Right atrium auricular region (tissue), 2 donors: ENCODE results near the gene BIRC5. TPM values are rescaled to one million over a fixed set of nuclear protein-coding genes. Genes with fewer than 3 reads are reported as not detected.
"Not testable (repeated sequence)": the region's sequence is repeated elsewhere in the genome, so short reads cannot be mapped to it uniquely, and the experiment has no call there.

Experiments used
- DNase-seq: peaks from one replicate; pipeline ENCODE4 v3.0.0-alpha.2; 2019; ENCODE audit warnings: low spot score
- H3K27ac ChIP-seq, 2 donors: fragments of 200-600 bp; sonication (generic); 1 replicate in 1 of 2; 2 replicates in 1 of 2; pipeline ENCODE4 v1.5.1; 2016 to 2019
- H3K27me3 ChIP-seq, 2 donors: fragments of 200-600 bp; sonication (generic); one replicate each; pipeline versions ENCODE4 v1.5.1 to v1.6.0; 2017 to 2019
- H3K36me3 ChIP-seq: fragments of 200-600 bp; sonication (generic); one replicate; pipeline ENCODE4 v1.5.1; 2016
- H3K4me1 ChIP-seq, 2 donors: fragments of 200-600 bp; sonication (generic); one replicate each; pipeline versions ENCODE4 v1.5.1 to v1.6.0; 2017 to 2019
- H3K4me3 ChIP-seq, 2 donors: fragments of 200-600 bp; sonication (generic); 1 replicate in 1 of 2; 2 replicates in 1 of 2; pipeline ENCODE4 v1.5.1; 2017 to 2019; ENCODE audit warnings: mild to moderate bottlenecking in 1 of 2, moderate library complexity in 1 of 2
- H3K9me3 ChIP-seq, 2 donors: fragments of 200-600 bp; sonication (generic); one replicate each; pipeline ENCODE4 v1.5.1; 2019
- total RNA-seq, 2 donors: library from RNA; depleted of rRNA; stranded (reverse); fragments of >200 nt; gene quantifications; one replicate each; pipeline ENCODE4 v1.1.0, GENCODE V29; 2016
- TF ChIP-seq, protein P1 (sequence below), 2 donors: fragments of 200-600 bp; sonication (generic); IDR thresholded peaks; one replicate each; pipeline ENCODE4 v1.5.1; 2019; ENCODE audit warnings: antibody characterized with exemption in 2 of 2

BIRC5 gene
- total RNA-seq, 2 donors from 2014 or later: 3.7 TPM; not detected in 1

DNA sequence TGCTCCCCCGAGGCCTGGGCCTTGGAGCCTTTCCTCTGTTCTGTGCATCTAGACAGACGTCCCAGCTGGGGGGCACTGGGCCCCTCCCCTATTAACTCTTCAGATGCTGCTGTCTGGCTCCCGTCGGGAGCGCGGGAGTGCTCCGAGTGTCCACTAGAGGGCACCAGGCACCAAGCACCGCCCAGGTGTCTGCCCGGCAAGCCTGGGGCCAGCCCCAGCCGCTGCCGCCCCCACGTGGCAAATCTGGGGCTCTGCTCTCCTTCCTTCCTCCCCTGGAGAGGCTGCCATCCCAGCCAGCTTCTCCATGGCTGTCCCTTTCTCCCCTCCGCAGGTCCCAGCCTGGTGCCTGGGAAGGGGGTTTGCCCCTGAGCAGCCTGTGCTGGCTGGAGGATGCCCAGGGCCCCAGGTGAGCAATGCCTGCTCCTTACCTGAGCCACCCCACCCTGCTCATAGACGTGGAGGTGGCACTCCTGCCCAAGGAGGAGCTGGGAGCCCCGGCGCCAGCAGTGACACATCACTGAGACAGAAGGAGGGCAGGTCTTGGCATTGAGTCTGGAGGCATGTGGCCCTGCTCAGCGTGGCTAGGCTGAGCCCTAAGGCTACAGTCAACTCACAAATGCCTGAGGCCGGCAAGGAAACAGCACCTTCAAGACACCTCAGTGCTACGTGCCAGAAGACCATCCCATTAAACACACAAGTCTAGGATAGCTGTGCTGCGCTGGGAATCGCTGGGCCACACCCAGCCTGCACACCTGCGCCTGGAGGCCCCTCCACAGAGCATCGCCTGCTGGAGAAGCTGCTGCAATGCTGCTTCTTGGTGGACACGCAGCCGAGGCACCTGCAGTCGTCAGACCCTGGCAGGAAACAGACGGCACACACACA, 37.1 kb downstream of the BIRC5 start:
- peak; percentile 84 for DNase-seq
- H3K27me3 ChIP-seq: no peaks in the 10 kb centered on the region
- H3K36me3 ChIP-seq: no peaks in the 10 kb centered on the region
- H3K4me1 ChIP-seq: peaks cover 0 to 23% of the 10 kb centered on the region in 2 donors
- no peaks in the 10 kb centered on the region for H3K9me3 ChIP-seq
- TF ChIP-seq, protein P1, sequence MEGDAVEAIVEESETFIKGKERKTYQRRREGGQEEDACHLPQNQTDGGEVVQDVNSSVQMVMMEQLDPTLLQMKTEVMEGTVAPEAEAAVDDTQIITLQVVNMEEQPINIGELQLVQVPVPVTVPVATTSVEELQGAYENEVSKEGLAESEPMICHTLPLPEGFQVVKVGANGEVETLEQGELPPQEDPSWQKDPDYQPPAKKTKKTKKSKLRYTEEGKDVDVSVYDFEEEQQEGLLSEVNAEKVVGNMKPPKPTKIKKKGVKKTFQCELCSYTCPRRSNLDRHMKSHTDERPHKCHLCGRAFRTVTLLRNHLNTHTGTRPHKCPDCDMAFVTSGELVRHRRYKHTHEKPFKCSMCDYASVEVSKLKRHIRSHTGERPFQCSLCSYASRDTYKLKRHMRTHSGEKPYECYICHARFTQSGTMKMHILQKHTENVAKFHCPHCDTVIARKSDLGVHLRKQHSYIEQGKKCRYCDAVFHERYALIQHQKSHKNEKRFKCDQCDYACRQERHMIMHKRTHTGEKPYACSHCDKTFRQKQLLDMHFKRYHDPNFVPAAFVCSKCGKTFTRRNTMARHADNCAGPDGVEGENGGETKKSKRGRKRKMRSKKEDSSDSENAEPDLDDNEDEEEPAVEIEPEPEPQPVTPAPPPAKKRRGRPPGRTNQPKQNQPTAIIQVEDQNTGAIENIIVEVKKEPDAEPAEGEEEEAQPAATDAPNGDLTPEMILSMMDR (IDR thresholded peaks at IDR 0.05): peak; percentile 98 to 100
- no peak overlapping the region for H3K4me3 ChIP-seq
- no peak overlapping the region for H3K27ac ChIP-seq

DNA sequence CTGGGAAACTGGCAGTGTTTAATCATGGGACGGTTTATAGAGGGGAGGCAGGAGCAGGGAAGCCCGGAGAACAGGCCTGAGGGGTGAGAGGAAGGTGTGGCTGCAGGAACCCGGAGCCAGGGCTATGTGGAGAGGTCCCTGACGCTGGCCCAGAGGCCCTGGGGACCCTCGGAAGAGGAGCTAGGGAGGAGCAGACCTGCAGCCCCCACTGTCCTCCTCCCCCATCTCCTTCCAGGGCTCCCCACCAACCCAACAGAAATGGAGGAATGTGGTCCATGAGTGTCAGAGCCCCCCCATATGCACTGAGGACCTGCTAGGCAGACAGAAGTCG, 37.7 kb downstream of the BIRC5 start:
- TF ChIP-seq, protein P1 (IDR thresholded peaks at IDR 0.05): no peak
- DNase-seq: no peak

DNA sequence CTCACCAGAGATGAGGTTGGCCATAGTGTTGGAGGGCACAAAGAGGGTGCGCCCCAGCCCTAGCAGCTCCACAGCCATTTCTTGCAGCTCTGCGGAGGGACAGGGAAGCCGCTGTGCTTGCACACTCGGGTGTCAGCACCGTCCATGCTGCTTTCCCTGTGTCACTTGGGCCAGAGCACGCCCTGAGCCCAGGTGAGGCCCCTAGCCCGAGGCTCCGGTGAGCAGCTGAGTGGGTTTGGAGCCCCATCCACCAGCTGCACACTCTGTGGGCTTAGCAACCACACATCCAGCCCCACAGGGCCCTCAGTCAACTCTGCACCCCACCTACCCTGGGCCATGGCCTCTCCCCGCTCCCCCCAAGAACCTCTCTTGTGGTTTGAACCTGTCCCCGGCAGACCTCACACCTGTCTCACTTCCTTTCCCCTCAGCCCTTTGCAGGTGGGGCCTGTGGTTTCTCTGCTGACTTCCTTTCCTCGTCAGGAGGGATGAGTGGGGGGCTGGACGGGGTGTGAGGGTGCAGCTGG, 38.1 kb downstream of the BIRC5 start:
- H3K4me1 ChIP-seq: peaks cover 0 to 33% of the 10 kb centered on the region in 2 donors
- H3K36me3 ChIP-seq: no peaks in the 10 kb centered on the region
- no peaks in the 10 kb centered on the region for H3K27me3 ChIP-seq
- H3K9me3 ChIP-seq: no peaks in the 10 kb centered on the region
- no peak overlapping the region for H3K27ac ChIP-seq
- TF ChIP-seq, protein P1 (IDR thresholded peaks at IDR 0.05): no peak
- H3K4me3 ChIP-seq: no peak overlapping the region
- DNase-seq: no peak

More for the DNA sequence above, 37.7 kb downstream of the BIRC5 start:
- Histone ChIP-seq H3K4me1 (peaks cover 0 to 29% of the 10 kb centered on the region in 2 donors), H3K27me3 (no peaks in the 10 kb centered on the region), H3K36me3 (no peaks in the 10 kb centered on the region), H3K27ac (no peak overlapping the region), H3K9me3 (no peaks in the 10 kb centered on the region), H3K4me3 (no peak overlapping the region)

DNA sequence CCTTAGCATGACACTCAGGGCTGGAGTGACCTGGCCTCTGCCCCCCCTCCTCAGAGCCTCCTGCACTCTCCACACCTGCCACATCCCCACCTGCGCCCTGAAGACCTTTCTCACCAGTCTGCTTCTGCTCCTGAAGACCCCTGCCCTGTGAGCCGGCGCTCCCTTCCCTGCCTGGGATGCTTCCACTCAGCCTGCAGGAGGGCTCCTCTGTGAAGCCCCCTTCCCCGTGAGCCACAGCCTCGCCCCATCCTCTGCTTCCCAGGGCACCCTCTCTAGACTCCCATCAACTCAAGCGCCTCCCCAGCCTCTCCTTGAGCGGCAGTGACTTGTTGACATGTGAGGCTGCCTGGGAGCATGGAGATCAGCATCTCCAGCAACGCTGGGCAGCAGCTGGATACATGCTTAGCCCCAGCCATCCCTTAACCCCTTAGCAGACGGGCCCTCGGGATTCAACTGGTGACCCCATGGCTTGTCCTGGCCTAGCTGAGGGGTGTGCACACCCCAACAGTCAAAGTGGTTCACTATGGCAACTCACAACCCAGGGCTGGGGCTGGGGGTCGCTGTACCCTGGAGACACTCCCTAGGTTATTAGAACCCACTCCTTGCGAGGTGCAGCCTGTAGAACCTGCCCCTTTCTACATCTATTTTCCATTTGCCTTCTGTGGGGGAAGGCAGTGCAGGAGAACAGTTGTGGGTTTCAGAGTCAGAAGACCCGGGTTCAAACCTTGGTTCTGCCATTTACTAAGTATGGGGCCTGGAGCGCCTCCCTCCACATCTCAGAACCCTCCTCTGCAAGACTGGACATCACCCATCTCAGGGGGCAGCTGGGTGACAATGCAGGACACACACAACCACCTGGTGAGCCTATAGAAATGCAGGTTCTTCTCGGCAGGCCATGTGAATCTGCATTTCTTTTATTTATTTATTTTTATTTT, 38.9 kb downstream of the BIRC5 start:
- Histone ChIP-seq H3K9me3 (no peaks in the 10 kb centered on the region), H3K27me3 (no peaks in the 10 kb centered on the region), H3K36me3 (no peaks in the 10 kb centered on the region), H3K4me3 (no peak overlapping the region), H3K4me1 (peaks cover 0 to 34% of the 10 kb centered on the region in 2 donors), H3K27ac (no peak overlapping the region)
- DNase-seq: no peak
- TF ChIP-seq, protein P1 (IDR thresholded peaks at IDR 0.05): no peak

DNA sequence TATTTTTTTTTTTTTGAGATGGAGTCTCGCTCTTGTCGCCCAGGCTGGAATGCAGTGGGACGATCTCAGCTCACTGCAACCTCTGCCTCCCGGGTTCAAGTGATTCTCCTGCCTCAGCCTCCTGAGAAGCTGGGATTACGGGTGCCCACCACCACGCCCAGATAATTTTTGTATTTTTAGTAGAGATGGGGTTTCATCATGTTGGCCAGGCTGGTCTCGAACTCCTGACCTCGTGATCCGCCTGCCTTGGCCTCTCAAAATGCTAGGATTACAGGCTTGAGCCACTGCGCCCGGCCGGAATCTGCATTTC, 39.5 kb downstream of the BIRC5 start:
- DNase-seq, H3K27me3 ChIP-seq, H3K36me3 ChIP-seq, H3K9me3 ChIP-seq: not testable (repeated sequence)
- peaks cover 0 to 39% of the 10 kb centered on the region in 2 donors for H3K4me1 ChIP-seq
- H3K27ac ChIP-seq: peak overlapping the region; percentile 93 to 97
- peak overlapping the region; percentile 93 to 97 for H3K4me3 ChIP-seq
